A549 (cell line): ENCODE measurements around the gene TTR. TPM values are rescaled to one million over a fixed set of nuclear protein-coding genes. Genes with fewer than 3 reads are reported as not detected.

ENCODE experiments used
- ATAC-seq, 2 experiments: fragments of 200-7000 bp in 1 of 2; fragments of >200 bp in 1 of 2; cut with Nextera tagmentation in 1 of 2; cut with Tn5 transposase in 1 of 2; 3 replicates each; pipeline versions ENCODE4 v1.8.0 to v1.9.1; 2018 to 2020; ENCODE audit warnings: mild to moderate bottlenecking in 1 of 2, moderate library complexity in 1 of 2
- CTCF ChIA-PET: fragments of 300-600 bp; sonication (Branson Sonifier 250); formaldehyde crosslinking; extraction: SDS; loops from one replicate; lab custom pipeline; 2021; ENCODE audit warnings: antibody characterized with exemption, inconsistent platforms; lab: Yijun Ruan, JAX
- POLR2A ChIA-PET: fragments of 350-600 bp; formaldehyde crosslinking; extraction: SDS; loops from one replicate; lab custom pipeline; 2021; ENCODE audit warnings: antibody characterized with exemption, inconsistent platforms; lab: Yijun Ruan, JAX
- DNase-seq, 2 experiments: peaks; one replicate each; pipeline versions ENCODE4 v3.0.0 to v3.0.0-alpha.2; 2011 to 2016; ENCODE audit warnings: low read depth in 1 of 2, low spot score in 1 of 2
- FAIRE-seq: peaks from 2 replicates; lab custom pipeline; 2011; peaks lifted over from hg19 to GRCh38; lab: Jason Lieb, UNC
- H3K27ac ChIP-seq, 2 experiments: fragments of >200 bp; sonication (Bioruptor Twin); formaldehyde crosslinking; 3 replicates each; pipeline ENCODE4 v1.5.1; 2016 to 2017
- H3K4me1 ChIP-seq: fragments of >200 bp; sonication (Bioruptor Twin); formaldehyde crosslinking; 3 replicates; pipeline ENCODE4 v1.6.1; 2016
- H3K4me2 ChIP-seq: fragments of >200 bp; sonication (Bioruptor Twin); formaldehyde crosslinking; 3 replicates; pipeline ENCODE4 v1.6.1; 2016
- H3K4me3 ChIP-seq: fragments of >200 bp; sonication (Bioruptor Twin); formaldehyde crosslinking; 3 replicates; pipeline ENCODE4 v1.5.1; 2016
- H3K9me3 ChIP-seq: fragments of >200 bp; sonication (Bioruptor Twin); formaldehyde crosslinking; 3 replicates; pipeline ENCODE4 v1.6.1; 2016
- BCL3 ChIP-seq: fragments of >200 bp; sonication (Bioruptor Twin); formaldehyde crosslinking; IDR thresholded peaks from 3 replicates; pipeline ENCODE4 v1.6.1; 2016
- CBX2 ChIP-seq: fragments of 200-600 bp; sonication (generic); IDR thresholded peaks from 2 replicates; pipeline ENCODE4 v1.6.1; 2016; ENCODE audit warnings: low read depth, mild to moderate bottlenecking, borderline replicate concordance
- CBX8 ChIP-seq: fragments of 200-600 bp; sonication (generic); IDR thresholded peaks from 2 replicates; pipeline ENCODE4 v1.6.1; 2016
- CEBPB ChIP-seq, 2 experiments: fragments of >200 bp in 1 of 2; sonication (Bioruptor Twin) in 1 of 2; formaldehyde crosslinking in 1 of 2; IDR thresholded peaks; 2 replicates each; pipeline ENCODE4 v1.6.1; 2012 to 2016
- CHD4 ChIP-seq: fragments of 200-600 bp; sonication (generic); IDR thresholded peaks from 2 replicates; pipeline ENCODE4 v1.6.1; 2016; ENCODE audit warnings: antibody characterized with exemption, mild to moderate bottlenecking, borderline replicate concordance
- E2F6 ChIP-seq: IDR thresholded peaks from 2 replicates; pipeline ENCODE4 v1.6.1; 2012; ENCODE audit warnings: low read depth, borderline replicate concordance
- EHF ChIP-seq: fragments of 250-450 bp; sonication (Bioruptor Pico); IDR thresholded peaks from 2 replicates; pipeline ENCODE4 v1.5.0; 2020; ENCODE audit warnings: mild to moderate bottlenecking
- EHMT2 ChIP-seq: fragments of 200-600 bp; sonication (generic); IDR thresholded peaks from 2 replicates; pipeline ENCODE4 v1.6.1; 2016; ENCODE audit warnings: antibody characterized with exemption, low read depth, mild to moderate bottlenecking, moderate library complexity
- ELK1 ChIP-seq: fragments of 150-350 bp; IDR thresholded peaks from 2 replicates; pipeline ENCODE4 v1.6.1; 2014; ENCODE audit warnings: low read depth, mild to moderate bottlenecking, low read length
- EP300 ChIP-seq, 2 experiments: fragments of >200 bp; sonication (Bioruptor Twin); formaldehyde crosslinking; IDR thresholded peaks; 2 replicates in 1 of 2; 3 replicates in 1 of 2; pipeline ENCODE4 v1.6.1; 2016 to 2017
- FOSB ChIP-seq: fragments of 250-450 bp; sonication (Bioruptor Pico); IDR thresholded peaks from 2 replicates; pipeline ENCODE4 v1.5.0; 2020; ENCODE audit warnings: mild to moderate bottlenecking, moderate library complexity
- FOSL2 ChIP-seq, 2 experiments: fragments of 450-650 bp in 1 of 2; fragments of >200 bp in 1 of 2; sonication (Bioruptor Twin) in 1 of 2; formaldehyde crosslinking; IDR thresholded peaks; 2 replicates each; pipeline versions ENCODE4 v1.5.0 to v1.6.1; 2016 to 2020; ENCODE audit warnings: mild to moderate bottlenecking in 1 of 2, moderate library complexity in 1 of 2
- HDAC2 ChIP-seq: fragments of 200-600 bp; sonication (generic); IDR thresholded peaks from 2 replicates; pipeline ENCODE4 v1.6.1; 2016
- HOXB13 ChIP-seq: fragments of 250-450 bp; sonication (Bioruptor Pico); IDR thresholded peaks from 2 replicates; pipeline ENCODE4 v1.5.0; 2020; ENCODE audit warnings: low read depth, mild to moderate bottlenecking, moderate library complexity
- MAZ ChIP-seq: fragments of 150-350 bp; IDR thresholded peaks from 2 replicates; pipeline ENCODE4 v1.6.1; 2014; ENCODE audit warnings: antibody characterized with exemption, low read depth, low read length, borderline replicate concordance
- MYC ChIP-seq: IDR thresholded peaks from 2 replicates; pipeline ENCODE4 v1.6.1; 2012; ENCODE audit warnings: mild to moderate bottlenecking, inconsistent platforms, low read length, improper control_type of control experiment, borderline replicate concordance
- PBX3 ChIP-seq: IDR thresholded peaks from 2 replicates; pipeline ENCODE4 v1.6.1; 2012
- PHF8 ChIP-seq: fragments of 200-600 bp; sonication (generic); IDR thresholded peaks from 2 replicates; pipeline ENCODE4 v1.6.1; 2016; ENCODE audit warnings: low read depth, mild to moderate bottlenecking, antibody characterized with exemption, moderate library complexity, borderline replicate concordance
- POLR2A ChIP-seq: IDR thresholded peaks from 2 replicates; pipeline ENCODE4 v1.6.1; 2012; ENCODE audit warnings: mild to moderate bottlenecking, low read length
- SMC3 ChIP-seq: fragments of >200 bp; sonication (Bioruptor Twin); formaldehyde crosslinking; IDR thresholded peaks from 3 replicates; pipeline ENCODE4 v1.6.1; 2018; ENCODE audit warnings: inconsistent platforms
- TFCP2L1 ChIP-seq: fragments of 250-450 bp; sonication (Bioruptor Pico); IDR thresholded peaks from 2 replicates; pipeline ENCODE4 v1.5.0; 2021; ENCODE audit warnings: mild to moderate bottlenecking
- ZC3H11A ChIP-seq: fragments of 450-650 bp; IDR thresholded peaks from 2 replicates; pipeline ENCODE4 v1.6.1; 2014; ENCODE audit warnings: antibody characterized with exemption, mild to moderate bottlenecking
- ZSCAN20 ChIP-seq: fragments of 250-450 bp; sonication (Bioruptor Pico); IDR thresholded peaks from 2 replicates; pipeline ENCODE4 v1.8.0; 2022; ENCODE audit warnings: mild to moderate bottlenecking, moderate library complexity
- WGBS: methylation state at CpG from one replicate; pipeline ENCODE4 v1.1.6; 2017; ENCODE audit errors: missing lambda C conversion rate; 5-methylcytosine and 5-hydroxymethylcytosine counted together
- polyA minus RNA-seq: library from RNA; depleted of rRNA, polyadenylated mRNA; stranded (reverse); fragments of >200 nt; gene quantifications from 2 replicates; pipeline ENCODE4 v1.2.3, GENCODE V29; 2011; rRNA and poly(A)+ RNA removed
- polyA plus RNA-seq, 4 experiments: library from polyadenylated mRNA; depleted of rRNA in 3 of 4; stranded (reverse); fragments of >200 nt; fragmentation: RNase III in 1 of 4; extraction: RNeasy Plus Mini Kit Qiagen cat#74134 plus additional on column Dnase treatment in 1 of 4; gene quantifications; 2 replicates in 3 of 4; 3 replicates in 1 of 4; pipeline ENCODE4 v1.2.3, GENCODE V29; 2011 to 2017
- TF ChIP-seq, protein P1 (sequence below): fragments of 250-450 bp; sonication (Bioruptor Pico); IDR thresholded peaks from 2 replicates; pipeline ENCODE4 v1.5.0; 2020; ENCODE audit warnings: low read depth, mild to moderate bottlenecking, moderate library complexity
- TF ChIP-seq, protein P2 (sequence below): fragments of 200-600 bp; sonication (generic); IDR thresholded peaks from 2 replicates; pipeline ENCODE4 v1.6.1; 2016; ENCODE audit warnings: antibody characterized with exemption, mild to moderate bottlenecking, moderate library complexity

TTR gene
- polyA plus RNA-seq (2011; rRNA removed) = 0.13 and 0.28 TPM in 2 replicates
- 0.07 TPM in 1 of 2 replicates, not detected in the other for polyA plus RNA-seq (2012; cell fraction: cytosol; rRNA removed)
- 0.05 TPM in 1 of 2 replicates, not detected in the other for polyA plus RNA-seq (2012; cell fraction: nucleus; rRNA removed)
- polyA plus RNA-seq (2017; fragmentation: RNase III; extraction: RNeasy Plus Mini Kit Qiagen cat#74134 plus additional on column Dnase treatment) = 0.11 to 0.18 TPM (median 0.12 TPM) in 3 replicates
- 0.58 TPM in 1 of 2 replicates, not detected in the other for polyA minus RNA-seq

- ChIA-PET POLR2A (no interaction called here), CTCF (interaction anchor here (0.7 to 1.1 kb wide), 3 partner anchors 16 to 87 kb away, joined by 3 to 5 read pairs (median 4); no protein-coding TSS in a partner anchor)
- Histone ChIP-seq H3K27ac (no peak within 1 kb of the TSS), H3K9me3 (no peaks in the 10 kb centered on the region), H3K4me2 (0 out of 3 replicates have a peak within 1 kb of the TSS, but pooled peaks have one; percentile 19), H3K4me1 (0 out of 3 replicates have a peak, but pooled peaks cover 3% of the 10 kb centered on the region), H3K4me3 (no peak within 1 kb of the TSS)
- TF ChIP-seq EHF (CRISPR knock-in tag) (no peak), ELK1 (no peak), ZSCAN20 (CRISPR knock-in tag) (no peak), SMC3 (no peak), FOSL2 (IDR thresholded peaks at IDR 0.05) (no peak), FOSL2 (CRISPR knock-in tag; IDR thresholded peaks at IDR 0.05) (no peak), PHF8 (no peak), CEBPB (IDR thresholded peaks at IDR 0.05) (no peak), MAZ (no peak), BCL3 (no peak), FOSB (CRISPR knock-in tag) (no peak), EP300 (IDR thresholded peaks at IDR 0.05) (no peak), PBX3 (no peak), CHD4 (no peak), ZC3H11A (no peak), POLR2A (no peak)
- TF ChIP-seq, protein P1, sequence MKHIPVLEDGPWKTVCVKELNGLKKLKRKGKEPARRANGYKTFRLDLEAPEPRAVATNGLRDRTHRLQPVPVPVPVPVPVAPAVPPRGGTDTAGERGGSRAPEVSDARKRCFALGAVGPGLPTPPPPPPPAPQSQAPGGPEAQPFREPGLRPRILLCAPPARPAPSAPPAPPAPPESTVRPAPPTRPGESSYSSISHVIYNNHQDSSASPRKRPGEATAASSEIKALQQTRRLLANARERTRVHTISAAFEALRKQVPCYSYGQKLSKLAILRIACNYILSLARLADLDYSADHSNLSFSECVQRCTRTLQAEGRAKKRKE (CRISPR knock-in tag) = no peak
- TF ChIP-seq, protein P2, sequence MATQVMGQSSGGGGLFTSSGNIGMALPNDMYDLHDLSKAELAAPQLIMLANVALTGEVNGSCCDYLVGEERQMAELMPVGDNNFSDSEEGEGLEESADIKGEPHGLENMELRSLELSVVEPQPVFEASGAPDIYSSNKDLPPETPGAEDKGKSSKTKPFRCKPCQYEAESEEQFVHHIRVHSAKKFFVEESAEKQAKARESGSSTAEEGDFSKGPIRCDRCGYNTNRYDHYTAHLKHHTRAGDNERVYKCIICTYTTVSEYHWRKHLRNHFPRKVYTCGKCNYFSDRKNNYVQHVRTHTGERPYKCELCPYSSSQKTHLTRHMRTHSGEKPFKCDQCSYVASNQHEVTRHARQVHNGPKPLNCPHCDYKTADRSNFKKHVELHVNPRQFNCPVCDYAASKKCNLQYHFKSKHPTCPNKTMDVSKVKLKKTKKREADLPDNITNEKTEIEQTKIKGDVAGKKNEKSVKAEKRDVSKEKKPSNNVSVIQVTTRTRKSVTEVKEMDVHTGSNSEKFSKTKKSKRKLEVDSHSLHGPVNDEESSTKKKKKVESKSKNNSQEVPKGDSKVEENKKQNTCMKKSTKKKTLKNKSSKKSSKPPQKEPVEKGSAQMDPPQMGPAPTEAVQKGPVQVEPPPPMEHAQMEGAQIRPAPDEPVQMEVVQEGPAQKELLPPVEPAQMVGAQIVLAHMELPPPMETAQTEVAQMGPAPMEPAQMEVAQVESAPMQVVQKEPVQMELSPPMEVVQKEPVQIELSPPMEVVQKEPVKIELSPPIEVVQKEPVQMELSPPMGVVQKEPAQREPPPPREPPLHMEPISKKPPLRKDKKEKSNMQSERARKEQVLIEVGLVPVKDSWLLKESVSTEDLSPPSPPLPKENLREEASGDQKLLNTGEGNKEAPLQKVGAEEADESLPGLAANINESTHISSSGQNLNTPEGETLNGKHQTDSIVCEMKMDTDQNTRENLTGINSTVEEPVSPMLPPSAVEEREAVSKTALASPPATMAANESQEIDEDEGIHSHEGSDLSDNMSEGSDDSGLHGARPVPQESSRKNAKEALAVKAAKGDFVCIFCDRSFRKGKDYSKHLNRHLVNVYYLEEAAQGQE = no peak
- 14% methylated on average over 5 of the region's 5 CpGs for WGBS
- ATAC-seq = no peak
- no peak for DNase-seq
- no peak for FAIRE-seq
These were observed at the start of gene TTR for GRCh38 chr18:31591628-31592027. Gene TTR, plus strand, starts transcription at chr18:31591877. Its CDS starts 26 bp downstream, at chr18:31591903.

GRCh38 chr18:31546476-31546875, 45.2 kb upstream of the TTR start:
- ATAC-seq (no peak), DNase-seq (no peak), FAIRE-seq (no peak)
- 100% methylated on average over 2 of the region's 2 CpGs for WGBS
- H3K9me3 ChIP-seq = no peaks in the 10 kb centered on the region
- POLR2A ChIA-PET = no interaction called here
- CTCF ChIA-PET = interaction anchor here (1.2 kb wide), 1 partner anchor 8 kb away, joined by 3 read pairs; no protein-coding TSS in a partner anchor
- no peak overlapping the region for H3K4me3 ChIP-seq
- H3K27ac ChIP-seq = no peak overlapping the region
- no peaks in the 10 kb centered on the region for H3K4me1 ChIP-seq
- H3K4me2 ChIP-seq = no peak overlapping the region
- TF ChIP-seq FOSB (CRISPR knock-in tag) (no peak), EHMT2 (no peak), HOXB13 (CRISPR knock-in tag) (no peak), CBX2 (no peak), E2F6 (no peak), PBX3 (no peak), CBX8 (no peak), BCL3 (no peak), HDAC2 (no peak), MYC (no peak), TFCP2L1 (no peak)
